HEK293 (cell line): Measurements from ENCODE around the gene WWOX.

Experiments used
- CTCF ChIA-PET: fragments of 350-600 bp; formaldehyde crosslinking; extraction: SDS; loops from one replicate; lab custom pipeline; 2021; ENCODE audit warnings: antibody characterized with exemption; lab: Yijun Ruan, JAX
- POLR2A ChIA-PET: fragments of 300-600 bp; formaldehyde crosslinking; extraction: SDS; loops from one replicate; lab custom pipeline; 2020; ENCODE audit warnings: antibody characterized with exemption, inconsistent platforms; lab: Yijun Ruan, JAX
- H3K27ac ChIP-seq: fragments of 200-500 bp; sonication (Bioruptor generic); 2 replicates; pipeline ENCODE4 v1.5.1; 2014; ENCODE audit warnings: low read depth, low read length, control low read depth, inconsistent platforms; ENCODE audit errors: extremely low read depth
- H3K36me3 ChIP-seq, 2 experiments: fragments of 200-500 bp in 1 of 2; sonication (Bioruptor generic) in 1 of 2; 1 replicate in 1 of 2; 2 replicates in 1 of 2; pipeline ENCODE4 v1.5.1; 2014 to 2017; ENCODE audit warnings: inconsistent platforms in 2 of 2, low read length in 2 of 2; ENCODE audit not compliant: control insufficient read depth in 2 of 2, insufficient read depth in 1 of 2
- H3K4me1 ChIP-seq: fragments of 200-500 bp; sonication (Bioruptor generic); 2 replicates; pipeline ENCODE4 v1.5.1; 2014; ENCODE audit warnings: mild to moderate bottlenecking, low read length, inconsistent platforms; ENCODE audit not compliant: control insufficient read depth, insufficient read depth
- H3K4me3 ChIP-seq: 2 replicates; pipeline ENCODE4 v1.5.1; 2011; ENCODE audit warnings: low read depth, mild to moderate bottlenecking, control low read depth, low read length, moderate library complexity
- H3K9me3 ChIP-seq: fragments of 200-500 bp; sonication (Bioruptor generic); 2 replicates; pipeline ENCODE4 v1.5.1; 2014; ENCODE audit warnings: low read depth, low read length, inconsistent platforms; ENCODE audit not compliant: control insufficient read depth, insufficient read depth
- CTCF ChIP-seq: fragments of 450-650 bp; formaldehyde crosslinking; IDR thresholded peaks from 2 replicates; pipeline ENCODE4 v1.5.1; 2016; ENCODE audit warnings: missing biosample characterization, missing genetic modification characterization
- PBX3 ChIP-seq: sonication (generic); formaldehyde crosslinking; IDR thresholded peaks from 2 replicates; pipeline ENCODE4 v1.8.1; 2022; ENCODE audit warnings: mild to moderate bottlenecking, moderate library complexity, missing genetic modification reagents
- PRDM4 ChIP-seq: fragments of 450-650 bp; formaldehyde crosslinking; IDR thresholded peaks from 2 replicates; pipeline ENCODE4 v1.5.1; 2017; ENCODE audit warnings: missing biosample characterization, missing genetic modification characterization
- SCRT2 ChIP-seq: fragments of 450-650 bp; formaldehyde crosslinking; IDR thresholded peaks from 2 replicates; pipeline ENCODE4 v1.5.1; 2016; ENCODE audit warnings: missing biosample characterization, missing genetic modification characterization
- ZBTB11 ChIP-seq: fragments of 450-650 bp; formaldehyde crosslinking; conservative IDR thresholded peaks from 2 replicates; pipeline ENCODE4 v1.5.1; 2016; ENCODE audit warnings: low read depth, missing biosample characterization, missing genetic modification characterization
- ZBTB17 ChIP-seq: fragments of 450-650 bp; formaldehyde crosslinking; IDR thresholded peaks from 2 replicates; pipeline ENCODE4 v1.5.1; 2016; ENCODE audit warnings: missing biosample characterization, missing genetic modification characterization
- ZBTB21 ChIP-seq: fragments of 450-650 bp; formaldehyde crosslinking; IDR thresholded peaks from 2 replicates; pipeline ENCODE4 v1.5.1; 2017; ENCODE audit warnings: missing biosample characterization, missing genetic modification characterization
- ZBTB7A ChIP-seq: fragments of 450-650 bp; formaldehyde crosslinking; IDR thresholded peaks from 2 replicates; pipeline ENCODE4 v1.5.1; 2016; ENCODE audit warnings: low read depth, missing biosample characterization, missing genetic modification characterization
- ZBTB8A ChIP-seq: fragments of 450-650 bp; formaldehyde crosslinking; IDR thresholded peaks from 2 replicates; pipeline ENCODE4 v1.5.1; 2016; ENCODE audit warnings: missing biosample characterization, missing genetic modification characterization
- ZFP41 ChIP-seq: fragments of 450-650 bp; formaldehyde crosslinking; IDR thresholded peaks from 2 replicates; pipeline ENCODE4 v1.5.1; 2016; ENCODE audit warnings: missing biosample characterization, missing genetic modification characterization, borderline replicate concordance
- ZNF157 ChIP-seq: fragments of 450-650 bp; formaldehyde crosslinking; IDR thresholded peaks from 2 replicates; pipeline ENCODE4 v1.5.1; 2016; ENCODE audit warnings: missing biosample characterization, missing genetic modification characterization
- ZNF174 ChIP-seq: fragments of 450-650 bp; formaldehyde crosslinking; IDR thresholded peaks from 2 replicates; pipeline ENCODE4 v1.5.0; 2017; ENCODE audit warnings: missing biosample characterization, mild to moderate bottlenecking, missing genetic modification characterization
- ZNF214 ChIP-seq: fragments of 450-650 bp; formaldehyde crosslinking; IDR thresholded peaks from 2 replicates; pipeline ENCODE4 v1.5.1; 2017; ENCODE audit warnings: missing biosample characterization, mild to moderate bottlenecking, missing genetic modification characterization, borderline replicate concordance
- ZNF24 ChIP-seq: fragments of 450-650 bp; formaldehyde crosslinking; IDR thresholded peaks from 2 replicates; pipeline ENCODE4 v1.5.1; 2016; ENCODE audit warnings: missing biosample characterization, missing genetic modification characterization
- ZNF266 ChIP-seq: fragments of 450-650 bp; formaldehyde crosslinking; IDR thresholded peaks from 2 replicates; pipeline ENCODE4 v1.5.1; 2016; ENCODE audit warnings: missing biosample characterization, missing genetic modification characterization, low read depth
- ZNF362 ChIP-seq: fragments of 450-650 bp; formaldehyde crosslinking; IDR thresholded peaks from 2 replicates; pipeline ENCODE4 v1.5.1; 2016; ENCODE audit warnings: missing biosample characterization, missing genetic modification characterization
- ZNF398 ChIP-seq: fragments of 450-650 bp; formaldehyde crosslinking; IDR thresholded peaks from 2 replicates; pipeline ENCODE4 v1.5.1; 2017; ENCODE audit warnings: missing biosample characterization, missing genetic modification characterization
- ZNF501 ChIP-seq: fragments of 450-650 bp; formaldehyde crosslinking; IDR thresholded peaks from 2 replicates; pipeline ENCODE4 v1.5.1; 2016; ENCODE audit warnings: missing biosample characterization, missing genetic modification characterization
- ZNF521 ChIP-seq: fragments of 450-650 bp; formaldehyde crosslinking; IDR thresholded peaks from 2 replicates; pipeline ENCODE4 v1.5.1; 2017; ENCODE audit warnings: missing biosample characterization, mild to moderate bottlenecking, missing genetic modification characterization
- ZNF558 ChIP-seq: fragments of 450-650 bp; formaldehyde crosslinking; IDR thresholded peaks from 2 replicates; pipeline ENCODE4 v1.5.1; 2016; ENCODE audit warnings: missing biosample characterization, missing genetic modification characterization
- ZNF561 ChIP-seq: fragments of 450-650 bp; IDR thresholded peaks from 2 replicates; pipeline ENCODE4 v1.5.1; 2018; ENCODE audit warnings: missing biosample characterization, missing genetic modification characterization, borderline replicate concordance
- ZNF571 ChIP-seq: fragments of 450-650 bp; formaldehyde crosslinking; IDR thresholded peaks from 2 replicates; pipeline ENCODE4 v1.5.0; 2017; ENCODE audit warnings: missing biosample characterization, missing genetic modification characterization
- ZNF707 ChIP-seq: fragments of 450-650 bp; formaldehyde crosslinking; IDR thresholded peaks from 2 replicates; pipeline ENCODE4 v1.5.1; 2016; ENCODE audit warnings: missing biosample characterization, missing genetic modification characterization
- ZNF837 ChIP-seq: fragments of 450-650 bp; formaldehyde crosslinking; IDR thresholded peaks from 2 replicates; pipeline ENCODE4 v1.5.1; 2016; ENCODE audit warnings: missing biosample characterization, missing genetic modification characterization

Gene WWOX

GRCh38 chr16:78438632-78439031, 339.2 kb downstream of the WWOX start (continued):
- TF ChIP-seq PRDM4 (tag by site-specific recombination) (no peak), ZBTB7A (tag by site-specific recombination) (no peak)

GRCh38 chr16:78439646-78440045, 340.2 kb downstream of the WWOX start:
- TF ChIP-seq ZNF24 (tag by site-specific recombination) (no peak), CTCF (no peak), ZBTB21 (tag by site-specific recombination) (no peak), ZNF362 (tag by site-specific recombination) (no peak), ZNF266 (tag by site-specific recombination) (no peak), ZFP41 (tag by site-specific recombination) (no peak), PBX3 (CRISPR knock-in tag) (no peak), ZNF571 (tag by site-specific recombination) (no peak), ZNF501 (tag by site-specific recombination) (no peak), ZNF214 (no peak), ZNF837 (tag by site-specific recombination) (no peak), ZNF521 (no peak), ZNF157 (no peak), ZNF398 (tag by site-specific recombination) (no peak)
- no peaks in the 10 kb centered on the region for H3K9me3 ChIP-seq
- no peak overlapping the region for H3K27ac ChIP-seq
- no peaks in the 10 kb centered on the region for H3K36me3 ChIP-seq
- CTCF ChIA-PET, result interaction anchor here (0.7 kb wide), 1 partner anchor 861 kb away, joined by 3 read pairs; no protein-coding TSS in a partner anchor
- H3K4me1 ChIP-seq, result no peaks in the 10 kb centered on the region
- no peak overlapping the region for H3K4me3 ChIP-seq
- POLR2A ChIA-PET, result no interaction called here

- Histone ChIP-seq H3K4me3 (no peak overlapping the region), H3K27ac (no peak overlapping the region), H3K9me3 (no peaks in the 10 kb centered on the region), H3K36me3 (no peaks in the 10 kb centered on the region), H3K4me1 (no peaks in the 10 kb centered on the region)
- ChIA-PET CTCF (interaction anchor here (0.6 to 0.8 kb wide), 2 partner anchors 121 to 330 kb away, joined by 3 read pairs; no protein-coding TSS in a partner anchor), POLR2A (no interaction called here)
- TF ChIP-seq ZBTB8A (tag by site-specific recombination) (no peak), ZNF707 (no peak), ZNF174 (no peak), ZBTB11 (tag by site-specific recombination) (no peak), ZNF558 (tag by site-specific recombination) (no peak), ZNF561 (tag by site-specific recombination) (no peak), SCRT2 (tag by site-specific recombination) (no peak), ZBTB17 (tag by site-specific recombination) (no peak)
These were observed 341.8 kb downstream of the WWOX start for GRCh38 chr16:78441298-78441697.
